ENCODE data around the gene PTGFRN. TPM values are rescaled to one million over a fixed set of nuclear protein-coding genes. Genes with fewer than 3 reads are reported as not detected.

The PTGFRN gene
- total and polyA plus RNA-seq, 2 experiments from 2014 or later, result 17.4 to 32.7 TPM

DNA sequence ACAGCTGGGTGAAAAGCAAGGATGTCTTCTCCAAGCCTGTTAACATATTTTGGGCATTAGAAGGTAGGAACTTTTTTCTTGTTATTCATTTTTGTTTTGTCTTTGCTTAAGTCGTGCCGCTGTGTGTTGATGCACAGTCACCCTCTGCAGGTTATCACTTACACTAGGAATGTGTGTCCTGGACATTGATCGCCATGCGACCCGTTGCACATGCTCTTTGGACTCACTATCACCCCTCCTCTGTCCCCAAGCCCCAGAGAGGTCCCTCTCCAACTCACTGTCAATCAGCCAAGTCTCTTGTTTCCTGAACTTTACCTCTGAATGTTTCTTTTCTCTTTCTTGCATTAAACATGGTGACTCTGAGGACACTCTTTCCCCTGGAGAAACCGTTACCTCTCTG is 51.9 kb downstream of the PTGFRN start:
- Mint-ChIP-seq H3K9me3 (no peaks in the 10 kb centered on the region; the same call in 2 of the 3 replicates), H3K4me3 (no peak overlapping the region)
- no peak overlapping the region for H3K27ac ChIP-seq (ENCODE audit: low read depth)

More for the DNA sequence above, 51.9 kb downstream of the PTGFRN start:
- no peaks in the 10 kb centered on the region for H3K9me2 ChIP-seq (ENCODE audit: insufficient read depth)
- ATAC-seq (no peak), DNase-seq (ENCODE audit: low spot score) (no peak)
- no peaks in the 10 kb centered on the region; the same call in 1 of the 2 replicates for H3K36me3 ChIP-seq (ENCODE audit: insufficient read depth)
- H2AFZ ChIP-seq, result no peak overlapping the region
- no peaks in the 10 kb centered on the region for H3F3A ChIP-seq (replicated peaks; ENCODE audit: low read depth)
- H3K36me3 Mint-ChIP-seq (ENCODE audit: low read depth), result peaks cover 7% of the 10 kb centered on the region; the same call in 1 of the 3 replicates
- no peaks in the 10 kb centered on the region for H3K27me3 ChIP-seq (ENCODE audit: insufficient read depth)
- TF ChIP-seq, protein P1, sequence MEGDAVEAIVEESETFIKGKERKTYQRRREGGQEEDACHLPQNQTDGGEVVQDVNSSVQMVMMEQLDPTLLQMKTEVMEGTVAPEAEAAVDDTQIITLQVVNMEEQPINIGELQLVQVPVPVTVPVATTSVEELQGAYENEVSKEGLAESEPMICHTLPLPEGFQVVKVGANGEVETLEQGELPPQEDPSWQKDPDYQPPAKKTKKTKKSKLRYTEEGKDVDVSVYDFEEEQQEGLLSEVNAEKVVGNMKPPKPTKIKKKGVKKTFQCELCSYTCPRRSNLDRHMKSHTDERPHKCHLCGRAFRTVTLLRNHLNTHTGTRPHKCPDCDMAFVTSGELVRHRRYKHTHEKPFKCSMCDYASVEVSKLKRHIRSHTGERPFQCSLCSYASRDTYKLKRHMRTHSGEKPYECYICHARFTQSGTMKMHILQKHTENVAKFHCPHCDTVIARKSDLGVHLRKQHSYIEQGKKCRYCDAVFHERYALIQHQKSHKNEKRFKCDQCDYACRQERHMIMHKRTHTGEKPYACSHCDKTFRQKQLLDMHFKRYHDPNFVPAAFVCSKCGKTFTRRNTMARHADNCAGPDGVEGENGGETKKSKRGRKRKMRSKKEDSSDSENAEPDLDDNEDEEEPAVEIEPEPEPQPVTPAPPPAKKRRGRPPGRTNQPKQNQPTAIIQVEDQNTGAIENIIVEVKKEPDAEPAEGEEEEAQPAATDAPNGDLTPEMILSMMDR (conservative IDR thresholded peaks at IDR 0.05; ENCODE audit: low read depth in 2 of 2), result no peak
- no peak for TF ChIP-seq EZH2 (IDR thresholded peaks at IDR 0.05; ENCODE audit: low read depth, unreplicated experiment)
- TF ChIP-seq, protein P2, sequence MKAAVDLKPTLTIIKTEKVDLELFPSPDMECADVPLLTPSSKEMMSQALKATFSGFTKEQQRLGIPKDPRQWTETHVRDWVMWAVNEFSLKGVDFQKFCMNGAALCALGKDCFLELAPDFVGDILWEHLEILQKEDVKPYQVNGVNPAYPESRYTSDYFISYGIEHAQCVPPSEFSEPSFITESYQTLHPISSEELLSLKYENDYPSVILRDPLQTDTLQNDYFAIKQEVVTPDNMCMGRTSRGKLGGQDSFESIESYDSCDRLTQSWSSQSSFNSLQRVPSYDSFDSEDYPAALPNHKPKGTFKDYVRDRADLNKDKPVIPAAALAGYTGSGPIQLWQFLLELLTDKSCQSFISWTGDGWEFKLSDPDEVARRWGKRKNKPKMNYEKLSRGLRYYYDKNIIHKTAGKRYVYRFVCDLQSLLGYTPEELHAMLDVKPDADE (IDR thresholded peaks at IDR 0.05), result no peak
- TF ChIP-seq EZH2phosphoT487 (IDR thresholded peaks at IDR 0.05; ENCODE audit: unreplicated experiment), result no peak
- TF ChIP-seq POLR2AphosphoS5 (IDR thresholded peaks at IDR 0.05; ENCODE audit: low read depth), result no peak
- TF ChIP-seq STAT1 (IDR thresholded peaks at IDR 0.05; ENCODE audit: unreplicated experiment), result no peak
- TF ChIP-seq JUNB (IDR thresholded peaks at IDR 0.05; ENCODE audit: unreplicated experiment), result no peak
- TF ChIP-seq, protein P3, sequence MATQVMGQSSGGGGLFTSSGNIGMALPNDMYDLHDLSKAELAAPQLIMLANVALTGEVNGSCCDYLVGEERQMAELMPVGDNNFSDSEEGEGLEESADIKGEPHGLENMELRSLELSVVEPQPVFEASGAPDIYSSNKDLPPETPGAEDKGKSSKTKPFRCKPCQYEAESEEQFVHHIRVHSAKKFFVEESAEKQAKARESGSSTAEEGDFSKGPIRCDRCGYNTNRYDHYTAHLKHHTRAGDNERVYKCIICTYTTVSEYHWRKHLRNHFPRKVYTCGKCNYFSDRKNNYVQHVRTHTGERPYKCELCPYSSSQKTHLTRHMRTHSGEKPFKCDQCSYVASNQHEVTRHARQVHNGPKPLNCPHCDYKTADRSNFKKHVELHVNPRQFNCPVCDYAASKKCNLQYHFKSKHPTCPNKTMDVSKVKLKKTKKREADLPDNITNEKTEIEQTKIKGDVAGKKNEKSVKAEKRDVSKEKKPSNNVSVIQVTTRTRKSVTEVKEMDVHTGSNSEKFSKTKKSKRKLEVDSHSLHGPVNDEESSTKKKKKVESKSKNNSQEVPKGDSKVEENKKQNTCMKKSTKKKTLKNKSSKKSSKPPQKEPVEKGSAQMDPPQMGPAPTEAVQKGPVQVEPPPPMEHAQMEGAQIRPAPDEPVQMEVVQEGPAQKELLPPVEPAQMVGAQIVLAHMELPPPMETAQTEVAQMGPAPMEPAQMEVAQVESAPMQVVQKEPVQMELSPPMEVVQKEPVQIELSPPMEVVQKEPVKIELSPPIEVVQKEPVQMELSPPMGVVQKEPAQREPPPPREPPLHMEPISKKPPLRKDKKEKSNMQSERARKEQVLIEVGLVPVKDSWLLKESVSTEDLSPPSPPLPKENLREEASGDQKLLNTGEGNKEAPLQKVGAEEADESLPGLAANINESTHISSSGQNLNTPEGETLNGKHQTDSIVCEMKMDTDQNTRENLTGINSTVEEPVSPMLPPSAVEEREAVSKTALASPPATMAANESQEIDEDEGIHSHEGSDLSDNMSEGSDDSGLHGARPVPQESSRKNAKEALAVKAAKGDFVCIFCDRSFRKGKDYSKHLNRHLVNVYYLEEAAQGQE (IDR thresholded peaks at IDR 0.05; ENCODE audit: unreplicated experiment), result no peak
- no peak for TF ChIP-seq CREB1 (CRISPR knock-in tag; IDR thresholded peaks at IDR 0.05; ENCODE audit: low read depth)
- TF ChIP-seq NANOG (IDR thresholded peaks at IDR 0.05; ENCODE audit: borderline replicate concordance), result no peak
- no peak for TF ChIP-seq ZNF114 (CRISPR knock-in tag; IDR thresholded peaks at IDR 0.05)
- TF ChIP-seq, protein P4, sequence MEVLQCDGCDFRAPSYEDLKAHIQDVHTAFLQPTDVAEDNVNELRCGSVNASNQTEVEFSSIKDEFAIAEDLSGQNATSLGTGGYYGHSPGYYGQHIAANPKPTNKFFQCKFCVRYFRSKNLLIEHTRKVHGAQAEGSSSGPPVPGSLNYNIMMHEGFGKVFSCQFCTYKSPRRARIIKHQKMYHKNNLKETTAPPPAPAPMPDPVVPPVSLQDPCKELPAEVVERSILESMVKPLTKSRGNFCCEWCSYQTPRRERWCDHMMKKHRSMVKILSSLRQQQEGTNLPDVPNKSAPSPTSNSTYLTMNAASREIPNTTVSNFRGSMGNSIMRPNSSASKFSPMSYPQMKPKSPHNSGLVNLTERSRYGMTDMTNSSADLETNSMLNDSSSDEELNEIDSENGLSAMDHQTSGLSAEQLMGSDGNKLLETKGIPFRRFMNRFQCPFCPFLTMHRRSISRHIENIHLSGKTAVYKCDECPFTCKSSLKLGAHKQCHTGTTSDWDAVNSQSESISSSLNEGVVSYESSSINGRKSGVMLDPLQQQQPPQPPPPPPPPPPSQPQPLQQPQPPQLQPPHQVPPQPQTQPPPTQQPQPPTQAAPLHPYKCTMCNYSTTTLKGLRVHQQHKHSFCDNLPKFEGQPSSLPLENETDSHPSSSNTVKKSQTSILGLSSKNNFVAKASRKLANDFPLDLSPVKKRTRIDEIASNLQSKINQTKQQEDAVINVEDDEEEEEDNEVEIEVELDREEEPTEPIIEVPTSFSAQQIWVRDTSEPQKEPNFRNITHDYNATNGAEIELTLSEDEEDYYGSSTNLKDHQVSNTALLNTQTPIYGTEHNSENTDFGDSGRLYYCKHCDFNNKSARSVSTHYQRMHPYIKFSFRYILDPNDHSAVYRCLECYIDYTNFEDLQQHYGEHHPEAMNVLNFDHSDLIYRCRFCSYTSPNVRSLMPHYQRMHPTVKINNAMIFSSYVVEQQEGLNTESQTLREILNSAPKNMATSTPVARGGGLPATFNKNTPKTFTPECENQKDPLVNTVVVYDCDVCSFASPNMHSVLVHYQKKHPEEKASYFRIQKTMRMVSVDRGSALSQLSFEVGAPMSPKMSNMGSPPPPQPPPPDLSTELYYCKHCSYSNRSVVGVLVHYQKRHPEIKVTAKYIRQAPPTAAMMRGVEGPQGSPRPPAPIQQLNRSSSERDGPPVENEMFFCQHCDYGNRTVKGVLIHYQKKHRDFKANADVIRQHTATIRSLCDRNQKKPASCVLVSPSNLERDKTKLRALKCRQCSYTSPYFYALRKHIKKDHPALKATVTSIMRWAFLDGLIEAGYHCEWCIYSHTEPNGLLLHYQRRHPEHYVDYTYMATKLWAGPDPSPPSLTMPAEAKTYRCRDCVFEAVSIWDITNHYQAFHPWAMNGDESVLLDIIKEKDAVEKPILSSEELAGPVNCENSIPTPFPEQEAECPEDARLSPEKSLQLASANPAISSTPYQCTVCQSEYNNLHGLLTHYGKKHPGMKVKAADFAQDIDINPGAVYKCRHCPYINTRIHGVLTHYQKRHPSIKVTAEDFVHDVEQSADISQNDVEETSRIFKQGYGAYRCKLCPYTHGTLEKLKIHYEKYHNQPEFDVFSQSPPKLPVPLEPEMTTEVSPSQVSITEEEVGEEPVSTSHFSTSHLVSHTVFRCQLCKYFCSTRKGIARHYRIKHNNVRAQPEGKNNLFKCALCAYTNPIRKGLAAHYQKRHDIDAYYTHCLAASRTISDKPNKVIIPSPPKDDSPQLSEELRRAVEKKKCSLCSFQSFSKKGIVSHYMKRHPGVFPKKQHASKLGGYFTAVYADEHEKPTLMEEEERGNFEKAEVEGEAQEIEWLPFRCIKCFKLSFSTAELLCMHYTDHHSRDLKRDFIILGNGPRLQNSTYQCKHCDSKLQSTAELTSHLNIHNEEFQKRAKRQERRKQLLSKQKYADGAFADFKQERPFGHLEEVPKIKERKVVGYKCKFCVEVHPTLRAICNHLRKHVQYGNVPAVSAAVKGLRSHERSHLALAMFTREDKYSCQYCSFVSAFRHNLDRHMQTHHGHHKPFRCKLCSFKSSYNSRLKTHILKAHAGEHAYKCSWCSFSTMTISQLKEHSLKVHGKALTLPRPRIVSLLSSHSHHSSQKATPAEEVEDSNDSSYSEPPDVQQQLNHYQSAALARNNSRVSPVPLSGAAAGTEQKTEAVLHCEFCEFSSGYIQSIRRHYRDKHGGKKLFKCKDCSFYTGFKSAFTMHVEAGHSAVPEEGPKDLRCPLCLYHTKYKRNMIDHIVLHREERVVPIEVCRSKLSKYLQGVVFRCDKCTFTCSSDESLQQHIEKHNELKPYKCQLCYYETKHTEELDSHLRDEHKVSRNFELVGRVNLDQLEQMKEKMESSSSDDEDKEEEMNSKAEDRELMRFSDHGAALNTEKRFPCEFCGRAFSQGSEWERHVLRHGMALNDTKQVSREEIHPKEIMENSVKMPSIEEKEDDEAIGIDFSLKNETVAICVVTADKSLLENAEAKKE (CRISPR knock-in tag; IDR thresholded peaks at IDR 0.05), result no peak
- no peak for TF ChIP-seq ZNF331 (CRISPR knock-in tag; IDR thresholded peaks at IDR 0.05; ENCODE audit: low read depth)
- no peak overlapping the region for H3K4me3 ChIP-seq
- no peak overlapping the region for H3K4me2 ChIP-seq
- H4K20me1 ChIP-seq (replicated peaks; ENCODE audit: insufficient read depth), result no peaks in the 10 kb centered on the region
- H3K27ac Mint-ChIP-seq, result no peak overlapping the region
- H3K4me1 ChIP-seq (ENCODE audit: insufficient read depth), result no peaks in the 10 kb centered on the region
- H3K4me1 Mint-ChIP-seq, result no peaks in the 10 kb centered on the region
- no peaks in the 10 kb centered on the region for H3K79me2 ChIP-seq (replicated peaks; ENCODE audit: insufficient read depth)
- peaks cover 4% of the 10 kb centered on the region for H3K27me3 Mint-ChIP-seq (ENCODE audit: insufficient read depth, low read depth, poor library complexity)
